Measurements from ENCODE around the gene ARFGAP3. TPM values are rescaled to one million over a fixed set of nuclear protein-coding genes. Genes with fewer than 3 reads are reported as not detected.

ARFGAP3 gene
- total RNA-seq, 1 donor: 98.9 TPM

- TF ChIP-seq, protein P1, sequence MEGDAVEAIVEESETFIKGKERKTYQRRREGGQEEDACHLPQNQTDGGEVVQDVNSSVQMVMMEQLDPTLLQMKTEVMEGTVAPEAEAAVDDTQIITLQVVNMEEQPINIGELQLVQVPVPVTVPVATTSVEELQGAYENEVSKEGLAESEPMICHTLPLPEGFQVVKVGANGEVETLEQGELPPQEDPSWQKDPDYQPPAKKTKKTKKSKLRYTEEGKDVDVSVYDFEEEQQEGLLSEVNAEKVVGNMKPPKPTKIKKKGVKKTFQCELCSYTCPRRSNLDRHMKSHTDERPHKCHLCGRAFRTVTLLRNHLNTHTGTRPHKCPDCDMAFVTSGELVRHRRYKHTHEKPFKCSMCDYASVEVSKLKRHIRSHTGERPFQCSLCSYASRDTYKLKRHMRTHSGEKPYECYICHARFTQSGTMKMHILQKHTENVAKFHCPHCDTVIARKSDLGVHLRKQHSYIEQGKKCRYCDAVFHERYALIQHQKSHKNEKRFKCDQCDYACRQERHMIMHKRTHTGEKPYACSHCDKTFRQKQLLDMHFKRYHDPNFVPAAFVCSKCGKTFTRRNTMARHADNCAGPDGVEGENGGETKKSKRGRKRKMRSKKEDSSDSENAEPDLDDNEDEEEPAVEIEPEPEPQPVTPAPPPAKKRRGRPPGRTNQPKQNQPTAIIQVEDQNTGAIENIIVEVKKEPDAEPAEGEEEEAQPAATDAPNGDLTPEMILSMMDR (IDR thresholded peaks at IDR 0.05; ENCODE audit: insufficient read depth, low read depth, low read length): no peak
- no peak for DNase-seq (ENCODE audit: low read depth)
Measured at GRCh38 chr22:42772647-42773046, 84.4 kb downstream of the ARFGAP3 start.

DNA sequence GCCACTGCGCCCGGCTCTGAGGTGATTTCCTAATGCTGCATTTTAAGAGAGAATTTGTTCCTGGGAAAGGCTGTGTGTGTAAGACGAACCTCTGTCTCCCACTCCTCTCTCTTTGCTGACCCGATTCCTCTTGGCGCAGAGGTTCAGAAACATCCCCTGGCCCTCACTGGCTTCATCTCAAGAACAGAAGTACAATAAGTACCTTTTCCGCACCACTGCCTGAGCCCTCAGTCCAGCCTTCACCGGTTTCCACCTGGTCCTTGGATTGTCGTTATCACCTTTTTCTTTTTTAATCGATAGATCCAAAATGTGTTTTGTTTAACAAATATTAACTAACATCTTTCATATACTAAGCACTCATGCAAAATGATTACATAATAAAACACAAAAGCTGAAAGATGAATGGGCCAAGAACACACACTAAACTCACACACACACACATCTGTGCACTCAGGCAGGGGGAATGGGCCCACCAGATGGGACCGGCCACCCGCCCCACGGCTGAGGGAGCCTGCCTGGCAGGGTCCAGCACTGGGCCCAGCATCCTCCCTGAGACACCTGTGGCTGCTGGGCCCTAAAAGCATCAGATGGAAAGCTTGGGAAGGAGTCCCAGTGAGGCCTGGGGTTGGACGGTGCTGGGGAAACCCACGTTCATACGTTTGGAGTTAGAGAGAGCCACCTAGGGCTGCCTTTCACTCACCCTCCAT, 86.0 kb downstream of the ARFGAP3 start:
- DNase-seq (ENCODE audit: low read depth): no peak
- H3K4me3 ChIP-seq (ENCODE audit: low read depth, low read length): no peak overlapping the region
- TF ChIP-seq, protein P1 (IDR thresholded peaks at IDR 0.05; ENCODE audit: insufficient read depth, low read depth, low read length): no peak

More at GRCh38 chr22:42772647-42773046, 84.4 kb downstream of the ARFGAP3 start:
- H3K4me3 ChIP-seq (ENCODE audit: low read depth, low read length): no peak overlapping the region

DNA sequence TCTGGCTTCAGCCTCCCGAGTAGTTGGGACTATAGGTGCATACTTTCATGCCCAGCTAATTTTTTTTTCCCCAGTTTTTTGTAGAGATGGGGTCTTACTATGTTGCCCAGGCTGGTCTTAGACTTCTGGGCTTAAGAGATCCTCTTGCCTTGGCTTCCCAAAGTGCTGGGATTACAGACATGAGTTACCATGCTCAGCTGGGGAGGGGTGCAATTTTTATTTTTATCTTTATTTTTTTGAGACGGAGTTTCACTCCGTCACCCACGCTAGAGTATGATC, 86.7 kb downstream of the ARFGAP3 start:
- TF ChIP-seq, protein P1 (IDR thresholded peaks at IDR 0.05; ENCODE audit: insufficient read depth, low read depth, low read length): no peak
- peak overlapping the region; percentile 30 for H3K4me3 ChIP-seq (ENCODE audit: low read depth, low read length)
- DNase-seq (ENCODE audit: low read depth): no peak

DNA sequence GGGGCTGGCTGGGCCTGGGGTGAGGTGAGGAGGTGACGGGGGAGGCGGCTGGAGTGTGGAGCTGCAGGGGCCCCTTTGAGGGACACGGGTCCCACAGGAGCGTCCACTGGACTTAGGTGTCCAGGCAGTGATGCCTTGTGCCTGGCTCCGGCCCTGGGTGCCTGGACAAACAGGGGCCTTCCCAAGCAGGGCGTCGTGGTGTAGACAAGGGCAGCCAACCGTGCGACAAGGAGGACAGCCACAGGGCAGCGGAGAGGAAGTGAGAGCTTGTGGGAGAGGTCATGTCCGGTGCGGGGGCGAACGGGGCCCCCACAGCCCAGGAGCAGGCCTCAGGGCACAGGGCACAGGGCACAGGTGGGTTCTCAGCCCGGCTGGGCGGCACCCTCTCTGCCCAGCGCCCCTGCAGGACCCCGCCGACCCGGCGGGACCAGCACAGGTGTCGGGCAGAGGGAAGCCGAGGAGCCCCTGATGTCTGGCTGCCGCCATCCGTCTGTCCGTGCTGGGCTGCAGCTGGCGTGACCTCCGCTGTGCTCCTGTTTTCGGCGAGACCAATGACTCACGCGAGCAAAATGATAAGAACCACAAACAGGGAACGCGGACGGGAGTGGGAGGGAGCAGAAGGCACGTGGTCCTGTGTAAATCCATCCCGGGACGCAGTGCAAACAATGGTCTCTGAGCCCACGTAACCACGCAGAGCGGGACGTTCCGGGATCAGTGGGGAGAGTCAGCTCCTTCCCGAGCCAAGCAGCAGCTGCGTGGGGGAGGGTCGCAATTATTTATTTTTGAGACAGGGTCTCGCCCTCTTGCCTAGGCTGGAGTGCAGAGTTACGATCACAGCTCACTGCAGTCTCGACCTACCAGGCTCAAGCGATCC, 87.3 kb downstream of the ARFGAP3 start:
- peak overlapping the region; percentile 30 for H3K4me3 ChIP-seq (ENCODE audit: low read depth, low read length)
- TF ChIP-seq, protein P1 (IDR thresholded peaks at IDR 0.05; ENCODE audit: insufficient read depth, low read depth, low read length): no peak
- DNase-seq (ENCODE audit: low read depth): peak; percentile 95

- DNase-seq (ENCODE audit: low read depth): no peak
- H3K4me3 ChIP-seq (ENCODE audit: low read depth, low read length): no peak overlapping the region
- TF ChIP-seq, protein P1 (IDR thresholded peaks at IDR 0.05; ENCODE audit: insufficient read depth, low read depth, low read length): no peak
Measured at GRCh38 chr22:42769238-42769573, 87.9 kb downstream of the ARFGAP3 start.

DNA sequence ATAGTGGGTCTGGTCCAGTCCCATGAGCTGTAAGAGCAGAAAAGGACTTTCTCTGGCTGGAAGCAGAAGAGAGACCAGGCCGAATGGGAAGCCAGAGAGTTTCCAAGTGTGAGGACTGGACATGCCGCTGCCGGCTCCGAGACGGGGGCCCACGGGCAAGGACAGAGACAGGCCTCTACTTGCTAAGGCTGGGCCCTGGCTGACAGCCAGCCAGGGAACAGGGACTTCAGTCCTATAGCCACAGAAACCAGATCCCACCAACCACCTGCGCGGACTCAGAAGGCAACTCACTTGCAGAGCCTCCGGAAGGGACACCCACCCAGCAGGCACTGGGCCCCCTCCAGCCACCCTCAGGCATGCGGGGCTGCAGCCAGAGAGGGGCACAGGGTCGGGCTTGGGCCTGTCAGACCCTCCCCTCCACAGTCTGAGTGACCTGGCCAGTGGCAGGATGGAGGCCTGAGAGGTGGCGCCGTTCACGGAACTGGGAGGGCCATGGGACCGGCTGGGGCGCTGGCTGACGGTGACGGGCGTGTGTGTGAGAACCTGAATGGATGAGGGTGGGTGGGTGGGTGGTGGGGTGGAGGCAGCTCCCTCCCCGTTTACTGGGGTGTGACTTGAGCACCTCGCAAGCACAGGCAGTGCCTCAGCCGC, 88.6 kb downstream of the ARFGAP3 start:
- TF ChIP-seq, protein P1 (IDR thresholded peaks at IDR 0.05; ENCODE audit: insufficient read depth, low read depth, low read length): no peak
- DNase-seq (ENCODE audit: low read depth): no peak
- H3K4me3 ChIP-seq (ENCODE audit: low read depth, low read length): no peak overlapping the region

Measured in fibroblast of villous mesenchyme (primary cell).